ENCODE results near the gene MPST.
A peak's percentile ranks its signal among the peaks of the same experiment; 100 is the strongest.

The MPST gene

GRCh38 chr22:37077802-37078448 lies 58.4 kb downstream of the MPST start:
- no peaks in the 10 kb centered on the region for H3K36me3 ChIP-seq
- TF ChIP-seq, protein P1, sequence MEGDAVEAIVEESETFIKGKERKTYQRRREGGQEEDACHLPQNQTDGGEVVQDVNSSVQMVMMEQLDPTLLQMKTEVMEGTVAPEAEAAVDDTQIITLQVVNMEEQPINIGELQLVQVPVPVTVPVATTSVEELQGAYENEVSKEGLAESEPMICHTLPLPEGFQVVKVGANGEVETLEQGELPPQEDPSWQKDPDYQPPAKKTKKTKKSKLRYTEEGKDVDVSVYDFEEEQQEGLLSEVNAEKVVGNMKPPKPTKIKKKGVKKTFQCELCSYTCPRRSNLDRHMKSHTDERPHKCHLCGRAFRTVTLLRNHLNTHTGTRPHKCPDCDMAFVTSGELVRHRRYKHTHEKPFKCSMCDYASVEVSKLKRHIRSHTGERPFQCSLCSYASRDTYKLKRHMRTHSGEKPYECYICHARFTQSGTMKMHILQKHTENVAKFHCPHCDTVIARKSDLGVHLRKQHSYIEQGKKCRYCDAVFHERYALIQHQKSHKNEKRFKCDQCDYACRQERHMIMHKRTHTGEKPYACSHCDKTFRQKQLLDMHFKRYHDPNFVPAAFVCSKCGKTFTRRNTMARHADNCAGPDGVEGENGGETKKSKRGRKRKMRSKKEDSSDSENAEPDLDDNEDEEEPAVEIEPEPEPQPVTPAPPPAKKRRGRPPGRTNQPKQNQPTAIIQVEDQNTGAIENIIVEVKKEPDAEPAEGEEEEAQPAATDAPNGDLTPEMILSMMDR (IDR thresholded peaks at IDR 0.05; ENCODE audit: low read depth, low read length), result peak; percentile 93
- H3K27me3 ChIP-seq (ENCODE audit: insufficient read depth, low read depth, severe bottlenecking), result no peaks in the 10 kb centered on the region
- H3K4me3 ChIP-seq (ENCODE audit: low read depth, low read length), result no peak overlapping the region
- H3K27ac ChIP-seq, result no peak overlapping the region
- peak; percentile 76 for DNase-seq
- H3K9me3 ChIP-seq (ENCODE audit: severe bottlenecking), result no peaks in the 10 kb centered on the region

- no peaks in the 10 kb centered on the region for H3K27me3 ChIP-seq (ENCODE audit: insufficient read depth, low read depth, severe bottlenecking)
- TF ChIP-seq, protein P1 (IDR thresholded peaks at IDR 0.05; ENCODE audit: low read depth, low read length), result no peak
- no peak overlapping the region for H3K27ac ChIP-seq
- H3K4me3 ChIP-seq (ENCODE audit: low read depth, low read length), result no peak overlapping the region
- no peaks in the 10 kb centered on the region for H3K36me3 ChIP-seq
- no peaks in the 10 kb centered on the region for H3K9me3 ChIP-seq (ENCODE audit: severe bottlenecking)
- DNase-seq, result no peak
Observed at GRCh38 chr22:37079158-37079557, 59.6 kb downstream of the MPST start.

All from WERI-Rb-1 (cell line).